ENCODE measurements around the gene SYT7. TPM values are rescaled to one million over a fixed set of nuclear protein-coding genes. Genes with fewer than 3 reads are reported as not detected.
"Not testable (repeated sequence)": the region's sequence is repeated elsewhere in the genome, so short reads cannot be mapped to it uniquely, and the experiment has no call there.

SYT7 gene
- total RNA-seq, 4 donors from 2014 or later: 1.5 to 7.5 (median 5.1) TPM

GRCh38 chr11:61617515-61617914, 36.6 kb upstream of the SYT7 start:
- H3K4me3 ChIP-seq (ENCODE audit: low read depth, poor library complexity, severe bottlenecking): no peak overlapping the region
- intact Hi-C loops (cut with DNase I; ENCODE audit: low total_unique reads): no loop called here
- TF ChIP-seq POLR2A (IDR thresholded peaks at IDR 0.05): no peak
- no peak for TF ChIP-seq CTCF (IDR thresholded peaks at IDR 0.05)
- DNase-seq (ENCODE audit: low spot score in 2 of 2): no peak
- 92 to 95% methylated on average over 4 of the region's 4 CpGs for WGBS, 2 donors

- H3K4me3 ChIP-seq (ENCODE audit: low read depth, poor library complexity, severe bottlenecking): no peak overlapping the region
- no peak for DNase-seq (ENCODE audit: low spot score in 2 of 2)
- 67 to 68% methylated on average over 2 of the region's 2 CpGs for WGBS, 2 donors
- no peak for TF ChIP-seq POLR2A (IDR thresholded peaks at IDR 0.05)
- no peak for TF ChIP-seq CTCF (IDR thresholded peaks at IDR 0.05)
- intact Hi-C loops (cut with DNase I; ENCODE audit: low total_unique reads): no loop called here
Observed at GRCh38 chr11:61616434-61616833, 35.6 kb upstream of the SYT7 start.

- H3K4me3 ChIP-seq (ENCODE audit: low read depth, poor library complexity, severe bottlenecking); DNase-seq (ENCODE audit: low spot score in 2 of 2); intact Hi-C loops (cut with DNase I; ENCODE audit: low total_unique reads): not testable (repeated sequence)
- WGBS, 2 donors: 44 to 51% methylated on average over 6 of the region's 6 CpGs
Observed at GRCh38 chr11:61614782-61615181, 33.9 kb upstream of the SYT7 start.

GRCh38 chr11:61613870-61614269, 33.0 kb upstream of the SYT7 start:
- WGBS, 2 donors: 62 to 67% methylated on average over 10 of the region's 10 CpGs
- TF ChIP-seq CTCF (IDR thresholded peaks at IDR 0.05): no peak
- no peak for TF ChIP-seq POLR2A (IDR thresholded peaks at IDR 0.05)

GRCh38 chr11:61613051-61613450, 32.2 kb upstream of the SYT7 start:
- DNase-seq (ENCODE audit: low spot score in 2 of 2): no peak
- intact Hi-C loops (cut with DNase I; ENCODE audit: low total_unique reads): no loop called here
- WGBS, 2 donors: 76 to 79% methylated on average over 9 of the region's 9 CpGs
- H3K4me3 ChIP-seq (ENCODE audit: low read depth, poor library complexity, severe bottlenecking): no peak overlapping the region
- TF ChIP-seq CTCF (IDR thresholded peaks at IDR 0.05) (no peak), POLR2A (IDR thresholded peaks at IDR 0.05) (no peak)

More at GRCh38 chr11:61613870-61614269, 33.0 kb upstream of the SYT7 start:
- intact Hi-C loops (cut with DNase I; ENCODE audit: low total_unique reads): no loop called here
- no peak overlapping the region for H3K4me3 ChIP-seq (ENCODE audit: low read depth, poor library complexity, severe bottlenecking)
- DNase-seq (ENCODE audit: low spot score in 2 of 2): no peak

GRCh38 chr11:61611309-61611708, 30.4 kb upstream of the SYT7 start:
- H3K4me3 ChIP-seq (ENCODE audit: low read depth, poor library complexity, severe bottlenecking): no peak overlapping the region
- no peak for TF ChIP-seq POLR2A (IDR thresholded peaks at IDR 0.05)
- TF ChIP-seq CTCF (IDR thresholded peaks at IDR 0.05): no peak
- intact Hi-C loops (cut with DNase I; ENCODE audit: low total_unique reads): no loop called here
- DNase-seq (ENCODE audit: low spot score in 2 of 2): no peak
- WGBS, 2 donors: 79 to 92% methylated on average over 7 to 8 of the region's 8 CpGs

All from lower leg skin (tissue), 4 donors.